Ovary (tissue), 9 donors: ENCODE data around the gene ARID5A. TPM values are rescaled to one million over a fixed set of nuclear protein-coding genes. Genes with fewer than 3 reads are reported as not detected.
A peak's percentile ranks its signal among the peaks of the same experiment; 100 is the strongest.

ENCODE experiments used
- DNase-seq, 5 donors: peaks; one replicate each; pipeline ENCODE4 v3.0.0-alpha.2; 2019 to 2020
- H3K27ac ChIP-seq, 2 donors: fragments of 200-600 bp; one replicate each; pipeline versions ENCODE4 v1.5.1 to v1.8.0; 2019 to 2022
- H3K27me3 ChIP-seq: fragments of 200-600 bp; one replicate; pipeline ENCODE4 v1.8.0; 2022
- H3K36me3 ChIP-seq: fragments of 200-600 bp; sonication (generic); one replicate; pipeline ENCODE4 v1.5.1; 2019
- H3K4me1 ChIP-seq: one replicate; pipeline ENCODE4 v1.8.1; 2013; ENCODE audit warnings: mild to moderate bottlenecking, moderate library complexity; ENCODE audit not compliant: insufficient read depth
- H3K4me3 ChIP-seq: fragments of 200-600 bp; sonication (generic); one replicate; pipeline ENCODE4 v1.5.1; 2017
- H3K9me3 ChIP-seq, 2 donors: fragments of 200-600 bp in 1 of 2; sonication (generic) in 1 of 2; one replicate each; pipeline versions ENCODE4 v1.5.1 to v1.8.1; 2013 to 2019; ENCODE audit warnings: mild to moderate bottlenecking in 1 of 2, moderate library complexity in 1 of 2
- EP300 ChIP-seq: sonication (generic); formaldehyde crosslinking; IDR thresholded peaks from one replicate; pipeline ENCODE4 v1.6.1; 2017; ENCODE audit warnings: antibody characterized with exemption
- POLR2A ChIP-seq: fragments of 450-650 bp; IDR thresholded peaks from one replicate; pipeline ENCODE4 v1.6.1; 2017; ENCODE audit warnings: antibody characterized with exemption, mild to moderate bottlenecking, moderate library complexity
- WGBS, 3 donors: extraction: QIAGEN DNeasy Blood & Tissue Kit in 1 of 3; methylation state at CpG; one replicate each; pipeline versions ENCODE4 v1.1.5 to v1.1.7; 2013 to 2017; 5-methylcytosine and 5-hydroxymethylcytosine counted together
- intact Hi-C, 4 donors: fragments of 100-400 bp; cut with DNase I; formaldehyde crosslinking; loops; one replicate each; pipeline versions ENCODE4 v1.11.0 to v1.15.1; 2022 to 2023
- polyA plus RNA-seq, 2 donors: library from polyadenylated mRNA; stranded (reverse); fragments of 200-250 nt in 1 of 2; fragments of 350-450 nt in 1 of 2; fragmentation: Illumina TruSeq in 1 of 2; extraction: RNeasy Lipid Tissue Mini Kit (QIAGEN cat#74804) in 1 of 2; gene quantifications; one replicate each; pipeline ENCODE4 v1.2.3, GENCODE V29; 2013 to 2014
- total RNA-seq, 7 donors: library from RNA; depleted of rRNA in 2 of 7; stranded (reverse); fragments of >200 nt in 2 of 7; fragmentation: NEBNext Ultra II Directional in 3 of 7; extraction: Animal tissue kit (Norgen Biotek cat#: 25700) in 3 of 7; gene quantifications; one replicate each; pipeline versions ENCODE4 v1.1.0 to v1.2.4, GENCODE V29; 2016 to 2023
- TF ChIP-seq, protein P1 (sequence below), 3 donors: fragments of 450-650 bp in 2 of 3; fragments of 200-600 bp in 1 of 3; IDR thresholded peaks; one replicate each; pipeline versions ENCODE4 v1.5.1 to v1.8.0; 2016 to 2022; ENCODE audit warnings: antibody characterized with exemption in 3 of 3, mild to moderate bottlenecking in 1 of 3
- donor health status: DM: no; HTN: no; CAD: no; lungs with moderate emphysema.
- donor health status: DM: no; HTN: no; CAD: no.
- donor health status: Bipolar disorder and iron deficiency.
- donor health status: DM: yes; HTN: yes; CAD: no.
- donor health status: DM: no; HTN: no; CAD: no.
- donor health status: DM: yes; HTN: yes; CAD: no.

ARID5A gene
- total and polyA plus RNA-seq, 9 donors, result 1.5 to 46.1 (median 17.1) TPM

DNA sequence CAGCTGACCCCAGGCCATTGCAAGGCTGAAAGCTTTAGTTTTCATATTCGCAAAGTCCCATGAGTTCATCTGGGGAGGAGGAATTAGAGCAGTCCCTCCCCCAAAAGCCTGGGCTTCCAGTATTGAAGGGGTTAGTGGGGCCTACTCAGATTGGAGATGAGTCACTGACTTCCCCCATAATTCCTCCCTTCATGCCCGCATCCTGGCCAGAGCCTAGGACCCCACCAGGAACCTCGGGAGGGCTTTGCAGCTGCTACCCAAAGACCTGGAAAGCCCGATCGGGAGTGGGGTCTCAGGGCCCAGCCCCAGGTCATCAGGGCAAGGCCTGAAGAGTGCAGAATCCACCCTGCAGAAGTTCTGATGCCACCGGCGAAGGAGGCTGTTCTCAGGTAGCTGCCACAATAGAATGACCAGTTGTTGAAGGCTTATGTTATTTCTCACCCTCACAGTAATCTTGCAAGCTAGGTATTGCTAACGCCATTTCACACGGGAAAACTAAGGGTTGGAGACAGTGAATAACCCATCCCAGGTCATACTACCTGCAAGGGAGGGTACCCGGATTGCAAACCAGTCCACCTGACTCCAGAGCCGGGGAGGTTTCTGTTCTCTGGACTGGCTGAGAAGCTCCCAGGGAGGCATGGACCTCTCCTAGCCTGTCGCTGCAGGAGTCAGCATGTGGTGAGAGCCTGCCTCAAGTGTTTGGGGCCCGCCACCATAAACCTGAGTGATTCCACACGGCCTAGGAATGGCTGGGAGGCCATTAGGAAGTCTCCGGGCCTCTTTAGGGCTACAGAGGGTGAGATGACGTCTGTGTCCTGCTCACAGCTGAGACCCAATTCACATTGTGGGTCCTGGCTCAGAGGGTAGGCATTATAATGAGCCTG is 5.8 kb upstream of the ARID5A start:
- H3K9me3 ChIP-seq, result no peaks in the 10 kb centered on the region
- no peak overlapping the region for H3K4me3 ChIP-seq
- WGBS, 3 donors, result 75 to 87% (median 84%) methylated on average over 16 of the region's 16 CpGs
- TF ChIP-seq EP300 (no peak), POLR2A (no peak)
- intact Hi-C loops, result loop anchor here in 3 of 4 donors (5.0 to 10.0 kb wide), 3 partner anchors 104 to 424 kb away; partner anchors contain the start of gene KANSL3 (in 1 of the 3)
- H3K4me1 ChIP-seq, result peaks cover 14% of the 10 kb centered on the region
- H3K27ac ChIP-seq, result peak overlapping the region; percentile 79 to 89
- DNase-seq, result no peak
- H3K27me3 ChIP-seq, result no peaks in the 10 kb centered on the region
- no peaks in the 10 kb centered on the region for H3K36me3 ChIP-seq

DNA sequence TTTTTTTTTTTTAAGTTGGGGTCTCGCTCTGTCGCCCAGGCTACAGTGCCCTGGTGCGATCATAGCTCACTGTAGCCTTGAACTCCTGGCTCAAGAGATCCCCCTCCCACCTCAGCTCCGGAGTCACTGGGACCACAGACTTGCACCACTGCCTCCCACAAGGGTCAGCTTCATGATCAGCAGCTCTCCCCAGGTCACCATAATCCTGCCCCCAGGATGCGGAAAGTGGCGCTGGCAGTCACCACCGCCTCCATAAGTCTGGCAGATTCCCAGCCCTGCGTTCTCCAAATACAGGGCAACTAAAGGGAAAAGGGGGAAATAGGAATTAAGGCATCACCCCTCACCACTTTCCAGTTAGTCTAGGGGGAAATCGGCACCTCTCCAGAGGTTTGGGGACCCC is 5.2 kb upstream of the ARID5A start:
- peak in 3 of 5 donors; percentile 50 to 66 (median 62) for DNase-seq

GRCh38 chr2:96531872-96532505 is 4.6 kb upstream of the ARID5A start:
- Histone ChIP-seq H3K36me3 (no peaks in the 10 kb centered on the region), H3K4me1 (peaks cover 14% of the 10 kb centered on the region), H3K27me3 (no peaks in the 10 kb centered on the region), H3K4me3 (peak overlapping the region; percentile 29), H3K9me3 (no peaks in the 10 kb centered on the region), H3K27ac (peak overlapping the region; percentile 79 to 89)
- 5 to 7% (median 6%) methylated on average over 23 of the region's 23 CpGs for WGBS, 3 donors
- intact Hi-C loops, result loop anchor here in 3 of 4 donors (5.0 to 10.0 kb wide), 3 partner anchors 103 to 423 kb away; partner anchors contain the start of gene KANSL3 (in 1 of the 3)
- TF ChIP-seq EP300 (peak; percentile 96), POLR2A (peak; percentile 79)
- TF ChIP-seq, protein P1, sequence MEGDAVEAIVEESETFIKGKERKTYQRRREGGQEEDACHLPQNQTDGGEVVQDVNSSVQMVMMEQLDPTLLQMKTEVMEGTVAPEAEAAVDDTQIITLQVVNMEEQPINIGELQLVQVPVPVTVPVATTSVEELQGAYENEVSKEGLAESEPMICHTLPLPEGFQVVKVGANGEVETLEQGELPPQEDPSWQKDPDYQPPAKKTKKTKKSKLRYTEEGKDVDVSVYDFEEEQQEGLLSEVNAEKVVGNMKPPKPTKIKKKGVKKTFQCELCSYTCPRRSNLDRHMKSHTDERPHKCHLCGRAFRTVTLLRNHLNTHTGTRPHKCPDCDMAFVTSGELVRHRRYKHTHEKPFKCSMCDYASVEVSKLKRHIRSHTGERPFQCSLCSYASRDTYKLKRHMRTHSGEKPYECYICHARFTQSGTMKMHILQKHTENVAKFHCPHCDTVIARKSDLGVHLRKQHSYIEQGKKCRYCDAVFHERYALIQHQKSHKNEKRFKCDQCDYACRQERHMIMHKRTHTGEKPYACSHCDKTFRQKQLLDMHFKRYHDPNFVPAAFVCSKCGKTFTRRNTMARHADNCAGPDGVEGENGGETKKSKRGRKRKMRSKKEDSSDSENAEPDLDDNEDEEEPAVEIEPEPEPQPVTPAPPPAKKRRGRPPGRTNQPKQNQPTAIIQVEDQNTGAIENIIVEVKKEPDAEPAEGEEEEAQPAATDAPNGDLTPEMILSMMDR (IDR thresholded peaks at IDR 0.05), result no peak
- peak; percentile 92 to 100 (median 97) for DNase-seq

More for the DNA sequence above, 5.2 kb upstream of the ARID5A start:
- TF ChIP-seq POLR2A, result no peak
- Histone ChIP-seq H3K27me3 (no peaks in the 10 kb centered on the region), H3K4me1 (peaks cover 14% of the 10 kb centered on the region), H3K4me3 (no peak overlapping the region), H3K36me3 (no peaks in the 10 kb centered on the region), H3K27ac (peak overlapping the region; percentile 79 to 89), H3K9me3 (no peaks in the 10 kb centered on the region)
- intact Hi-C loops, result loop anchor here in 3 of 4 donors (5.0 to 10.0 kb wide), 3 partner anchors 103 to 423 kb away; partner anchors contain the start of gene KANSL3 (in 1 of the 3)
- WGBS, 3 donors, result 70 to 85% (median 76%) methylated on average over 9 of the region's 9 CpGs

- Histone ChIP-seq H3K36me3 (no peaks in the 10 kb centered on the region), H3K27ac (peak overlapping the region; percentile 65 to 79), H3K9me3 (no peaks in the 10 kb centered on the region), H3K4me3 (no peak overlapping the region), H3K4me1 (peaks cover 18% of the 10 kb centered on the region), H3K27me3 (no peaks in the 10 kb centered on the region)
- DNase-seq, result peak in 2 of 5 donors; percentile 39 to 43
- intact Hi-C loops, result loop anchor here in 3 of 4 donors (5.0 to 10.0 kb wide), 3 partner anchors 102 to 422 kb away; partner anchors contain the start of gene KANSL3 (in 1 of the 3)
- 74 to 78% (median 76%) methylated on average over 7 of the region's 7 CpGs for WGBS, 3 donors
- TF ChIP-seq, protein P1 (IDR thresholded peaks at IDR 0.05), result no peak
- TF ChIP-seq POLR2A, result no peak
- no peak for TF ChIP-seq EP300
Measured at GRCh38 chr2:96532641-96533291, 3.8 kb upstream of the ARID5A start.
